ENCODE data around the gene TMEM94.
"Not testable (repeated sequence)": the region's sequence is repeated elsewhere in the genome, so short reads cannot be mapped to it uniquely, and the experiment has no call there.

The TMEM94 gene

DNA sequence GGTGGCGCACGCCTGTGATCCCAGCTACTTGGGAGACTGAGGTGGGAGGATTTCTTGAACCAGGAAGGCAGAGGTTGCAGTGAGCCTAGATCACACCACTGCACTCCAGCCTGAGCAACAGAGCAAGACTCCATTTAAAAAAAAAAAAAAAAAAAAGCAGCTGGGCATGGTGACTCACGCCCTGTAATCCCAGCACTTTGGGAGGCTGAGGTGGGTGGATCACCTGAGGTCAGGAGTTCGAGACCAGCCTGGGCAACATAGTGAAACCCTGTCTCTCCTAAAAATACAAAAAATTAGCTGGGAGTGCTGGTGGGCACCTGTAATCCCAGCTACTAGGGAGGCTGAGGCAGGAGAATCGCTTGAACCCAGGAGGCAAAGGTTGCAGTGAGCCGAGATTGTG is 10.5 kb upstream of the TMEM94 start:
- not testable (repeated sequence) for DNase-seq

DNA sequence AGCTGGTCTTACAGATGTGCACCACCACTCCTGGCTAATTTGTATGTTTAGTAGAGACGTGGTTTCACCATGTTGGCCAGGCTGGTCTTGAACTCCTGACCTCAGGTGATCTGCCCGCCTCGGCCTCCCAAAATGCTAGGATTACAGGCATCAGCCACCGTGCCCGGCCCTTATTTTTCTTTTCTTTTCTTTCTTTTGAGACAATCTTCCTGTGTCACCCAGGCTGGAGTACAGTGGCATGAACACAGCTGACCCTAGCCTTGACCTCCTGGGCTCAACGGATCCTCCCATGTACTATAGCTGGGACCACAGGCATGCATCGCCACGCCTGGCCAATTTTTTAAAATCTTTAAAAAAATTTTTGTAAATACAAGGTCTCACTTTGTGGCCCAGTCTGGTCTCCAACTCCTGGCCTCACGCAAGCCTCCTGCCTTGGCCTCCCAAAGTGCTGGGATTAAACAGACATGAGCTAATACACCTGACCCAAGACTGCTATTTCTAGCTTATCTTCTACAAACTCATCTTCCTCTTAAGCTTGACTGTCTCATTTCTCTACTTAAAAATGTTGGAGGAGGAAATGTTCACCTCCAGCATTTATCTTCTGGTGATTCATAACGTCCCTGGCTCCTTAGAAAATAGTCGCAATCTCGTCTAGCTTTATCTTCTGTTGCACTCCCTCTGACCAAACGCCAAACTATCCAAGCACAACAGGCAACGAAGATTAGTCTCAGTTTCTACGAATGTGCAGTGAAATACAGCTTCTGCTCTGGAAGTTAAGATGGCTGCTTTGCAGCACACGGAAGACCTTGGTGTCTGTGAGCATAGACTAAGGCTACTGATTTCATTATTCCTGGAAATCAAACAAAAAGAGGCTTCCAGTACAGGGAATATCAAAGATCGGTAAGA is 8.2 kb upstream of the TMEM94 start:
- no peak for DNase-seq

DNA sequence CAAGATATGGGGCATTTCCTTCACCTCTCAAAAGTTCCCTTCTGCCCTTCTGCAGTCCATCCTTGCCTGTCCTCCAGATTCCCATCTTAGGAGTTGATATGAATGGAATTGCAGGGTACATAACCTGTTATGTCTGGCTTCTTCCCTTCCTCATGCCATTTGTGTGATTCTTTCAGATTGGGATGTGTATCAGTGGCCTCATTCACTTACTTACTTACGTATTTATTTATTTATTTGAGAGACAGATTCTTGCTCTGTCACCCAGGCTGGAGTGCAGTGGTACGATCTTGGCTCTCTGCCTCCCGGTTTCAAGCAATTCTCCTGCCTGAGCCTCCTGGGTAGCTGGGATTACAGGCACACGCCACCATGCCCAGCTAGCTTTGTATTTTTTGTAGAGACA is 6.2 kb upstream of the TMEM94 start:
- DNase-seq: no peak

DNA sequence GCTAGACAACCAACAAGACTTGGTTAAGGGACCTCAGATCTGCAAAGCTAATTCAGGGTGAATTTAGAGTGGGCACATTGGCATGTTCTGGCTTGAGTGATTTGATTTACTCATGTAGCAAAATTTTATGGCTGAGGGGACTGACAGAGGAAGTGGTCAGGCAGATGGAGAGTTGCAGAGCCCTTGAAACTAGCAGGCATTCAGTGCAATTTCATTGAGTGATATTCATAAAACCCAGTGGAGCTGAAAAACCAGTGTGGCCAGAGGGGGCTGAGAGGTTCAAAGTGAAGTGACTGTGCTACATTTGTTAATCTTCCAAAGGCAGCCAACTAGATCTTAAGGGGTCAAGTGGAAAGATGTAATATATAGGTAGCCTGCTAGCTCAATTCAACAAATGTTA is 2.2 kb upstream of the TMEM94 start:
- DNase-seq: no peak

DNA sequence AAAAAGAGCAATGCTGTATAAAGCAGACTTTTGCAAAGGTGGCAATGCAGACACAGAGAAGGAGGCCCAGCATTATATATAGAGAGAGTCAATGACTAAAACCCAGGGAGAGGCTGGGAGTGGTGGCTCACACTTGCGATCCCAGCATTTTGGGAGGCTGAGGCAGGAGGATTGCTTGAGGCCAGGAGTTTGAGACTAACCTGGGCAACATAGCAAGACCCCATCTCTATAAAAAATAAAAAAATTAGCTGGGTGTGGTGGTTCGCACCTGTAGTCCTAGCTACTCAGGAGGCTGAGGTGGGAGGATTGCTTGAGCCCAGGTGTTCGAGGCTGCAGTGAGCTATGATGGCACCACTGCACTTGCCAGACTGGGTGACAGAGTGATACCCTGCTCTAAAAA is 1.8 kb upstream of the TMEM94 start:
- DNase-seq: not testable (repeated sequence)

DNA sequence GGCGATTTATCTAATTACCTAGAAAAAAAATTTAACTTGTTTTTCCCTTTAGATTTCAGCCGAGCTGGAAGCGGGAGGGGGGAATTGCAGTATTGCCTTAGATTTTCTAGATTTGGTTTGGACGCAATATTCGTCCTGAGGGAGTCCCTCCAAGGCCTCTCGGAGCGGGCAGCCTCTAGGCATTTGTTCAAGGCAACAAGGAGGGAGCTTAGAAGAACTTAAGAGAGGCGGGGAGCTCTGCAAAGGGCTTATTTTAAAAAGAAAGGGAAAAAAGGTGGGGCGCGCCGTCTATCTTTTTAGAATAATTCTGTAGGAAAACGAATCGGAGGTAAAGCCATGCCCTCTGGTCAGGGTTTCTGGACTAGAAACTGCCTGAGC is 407 bp upstream of the TMEM94 start:
- DNase-seq: no peak

DNA sequence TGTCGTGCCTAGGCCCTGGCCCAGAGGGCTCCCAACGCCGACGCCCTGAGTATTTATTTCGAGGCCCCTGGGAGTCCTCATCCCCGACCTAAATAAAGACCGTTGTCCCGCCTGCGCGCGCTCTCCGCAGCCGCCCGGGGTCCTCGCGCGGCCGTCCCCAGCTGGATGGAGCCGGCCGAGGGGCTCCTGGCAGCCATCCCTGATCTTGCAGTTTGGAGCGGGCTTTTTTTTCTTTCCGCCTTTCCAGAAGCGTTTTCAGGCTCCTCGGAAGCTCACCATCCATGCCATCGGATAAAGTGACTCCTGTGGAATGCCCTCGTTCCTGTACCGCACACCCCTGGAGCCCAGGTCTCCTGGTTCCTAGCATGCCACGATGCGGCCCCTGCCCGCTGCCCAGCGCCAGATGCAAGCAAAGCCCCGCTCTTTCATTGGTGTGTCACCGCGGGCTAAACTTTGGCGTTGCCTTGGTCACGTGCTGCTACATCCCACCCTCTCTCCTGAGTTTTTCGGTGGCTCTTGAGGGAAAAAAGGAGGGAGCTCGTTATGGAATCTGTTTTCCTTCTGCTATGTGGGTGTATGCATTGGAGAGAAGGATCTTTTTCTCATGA is 716 bp downstream of the TMEM94 start:
- DNase-seq: no peak

DNA sequence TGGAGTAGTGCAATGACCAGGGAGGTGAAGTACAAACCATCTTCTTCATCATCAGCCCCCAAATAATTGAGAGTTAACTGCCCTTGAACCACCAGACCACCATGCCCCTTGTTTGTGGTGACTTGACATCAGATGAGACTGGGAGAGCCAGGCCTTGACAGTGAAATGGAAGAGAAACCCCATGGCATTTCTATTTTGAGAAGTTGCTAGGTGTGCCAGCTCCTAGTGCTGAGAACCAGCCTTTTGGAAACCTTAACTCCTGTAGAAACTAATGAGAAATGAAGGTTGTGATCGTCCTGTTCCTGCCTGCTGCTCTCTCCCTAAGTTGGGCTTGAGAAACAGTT is 2.8 kb downstream of the TMEM94 start:
- DNase-seq: no peak

DNA sequence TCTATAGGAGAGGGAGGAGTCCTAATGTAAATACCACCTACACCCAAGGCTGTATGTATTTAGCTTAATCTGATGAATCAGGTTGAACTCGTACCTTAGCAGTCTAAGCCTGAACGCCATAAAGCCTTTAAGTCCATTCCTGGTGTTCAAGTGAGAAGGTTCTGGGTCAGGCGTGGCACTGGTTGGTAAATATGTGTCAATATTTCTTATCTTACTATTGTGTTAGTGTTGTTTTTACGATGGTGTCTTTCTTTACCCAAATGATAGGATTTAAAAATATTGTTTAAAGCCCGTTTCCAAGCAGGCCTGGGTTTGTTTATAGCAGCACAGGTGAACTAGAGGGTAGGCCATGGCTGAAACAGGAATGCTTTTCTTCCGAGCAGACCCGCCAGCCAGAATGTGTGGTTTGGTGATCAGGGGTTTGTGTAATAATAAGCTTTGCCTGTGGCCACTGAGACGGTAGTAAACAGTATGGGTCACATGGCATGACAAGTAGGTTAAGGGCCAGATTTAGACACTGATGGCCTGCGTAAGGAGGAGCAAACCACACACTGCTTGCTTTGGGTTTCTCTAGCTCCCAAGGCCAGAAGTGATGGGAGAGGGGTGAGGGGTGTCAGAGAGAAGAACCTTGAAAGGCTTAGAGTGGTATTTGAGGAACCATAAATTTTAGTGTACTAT is 3.3 kb downstream of the TMEM94 start:
- DNase-seq: no peak

DNA sequence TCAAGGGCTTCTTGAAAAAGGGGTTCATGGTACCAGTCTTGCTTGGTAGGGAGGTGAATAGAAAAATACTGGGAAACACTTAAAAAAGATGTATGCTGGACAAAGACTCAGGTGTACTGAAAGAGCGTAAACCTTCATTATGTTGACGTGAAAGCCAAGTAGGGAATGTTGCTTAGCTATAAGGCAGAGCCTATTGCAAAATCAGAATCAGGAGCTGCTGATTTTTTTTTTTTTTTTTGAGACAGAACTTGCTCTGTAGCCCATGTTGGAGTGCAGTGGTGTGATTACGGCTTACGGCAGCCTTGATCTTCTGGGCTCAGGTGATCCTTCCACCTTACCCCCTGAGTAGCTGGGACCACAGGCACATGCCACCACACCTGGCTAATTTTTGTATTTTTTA is 3.9 kb downstream of the TMEM94 start:
- DNase-seq: no peak

DNA sequence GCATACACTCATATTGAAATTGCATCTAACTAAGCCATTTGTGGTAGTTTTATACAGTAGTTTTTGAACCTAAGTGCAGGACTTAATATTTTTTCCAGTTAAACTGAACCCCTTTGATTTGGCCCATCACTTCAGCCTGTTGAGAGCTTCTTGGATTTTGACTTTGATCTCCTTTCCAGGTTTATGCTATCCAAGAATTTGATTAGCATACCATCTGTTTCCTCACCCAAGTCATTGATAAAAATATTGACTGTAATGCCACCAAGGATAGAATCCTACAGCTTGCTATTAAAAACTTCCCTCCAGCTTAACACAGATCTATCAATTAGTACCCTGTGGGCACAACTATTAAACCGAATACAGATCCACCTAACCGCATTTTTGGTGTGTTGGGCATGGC is 7.2 kb downstream of the TMEM94 start:
- no peak for DNase-seq

DNA sequence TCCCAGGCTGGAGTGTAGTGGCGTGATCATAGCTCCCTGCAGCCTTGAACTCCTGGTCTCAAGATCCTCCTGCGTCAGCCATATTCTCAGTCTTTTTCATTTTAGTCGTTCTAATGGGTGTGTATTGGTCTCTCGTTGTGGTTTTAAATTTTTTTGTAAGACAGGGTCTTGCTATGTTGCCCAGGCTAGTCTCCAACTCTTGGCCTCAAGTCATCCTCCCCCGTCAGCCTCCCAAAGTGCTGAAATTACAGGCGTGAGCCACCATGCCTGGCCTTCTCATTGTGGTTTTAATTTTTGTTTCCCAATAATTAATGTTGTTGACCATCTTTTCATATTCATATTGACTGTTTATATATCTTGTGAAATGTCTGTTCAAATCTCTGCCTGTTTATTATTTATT is 8.6 kb downstream of the TMEM94 start:
- DNase-seq: no peak

DNA sequence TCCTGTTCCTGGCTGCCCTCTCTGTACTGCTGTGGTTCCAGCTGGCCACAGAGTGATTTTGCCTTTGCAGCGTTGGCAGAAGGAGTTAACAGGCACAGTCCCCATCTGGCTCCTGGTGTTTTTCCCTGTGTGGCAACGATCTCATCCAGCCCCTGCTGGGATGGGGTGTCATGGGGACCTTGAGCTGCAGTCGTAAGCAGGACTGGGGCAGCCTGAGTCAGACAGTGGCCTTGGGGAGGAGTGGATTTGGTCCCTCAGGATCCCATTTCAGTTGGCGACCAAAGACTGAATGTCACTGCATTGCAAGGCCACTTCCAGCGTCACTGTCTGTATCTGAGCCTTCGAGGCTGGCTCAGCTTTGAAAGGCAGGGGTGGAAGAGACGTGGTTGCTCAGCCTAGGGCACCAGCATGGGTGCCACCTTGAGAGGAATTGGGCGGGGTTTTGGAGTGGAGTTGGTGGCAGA is 11.9 kb downstream of the TMEM94 start:
- no peak for DNase-seq

DNA sequence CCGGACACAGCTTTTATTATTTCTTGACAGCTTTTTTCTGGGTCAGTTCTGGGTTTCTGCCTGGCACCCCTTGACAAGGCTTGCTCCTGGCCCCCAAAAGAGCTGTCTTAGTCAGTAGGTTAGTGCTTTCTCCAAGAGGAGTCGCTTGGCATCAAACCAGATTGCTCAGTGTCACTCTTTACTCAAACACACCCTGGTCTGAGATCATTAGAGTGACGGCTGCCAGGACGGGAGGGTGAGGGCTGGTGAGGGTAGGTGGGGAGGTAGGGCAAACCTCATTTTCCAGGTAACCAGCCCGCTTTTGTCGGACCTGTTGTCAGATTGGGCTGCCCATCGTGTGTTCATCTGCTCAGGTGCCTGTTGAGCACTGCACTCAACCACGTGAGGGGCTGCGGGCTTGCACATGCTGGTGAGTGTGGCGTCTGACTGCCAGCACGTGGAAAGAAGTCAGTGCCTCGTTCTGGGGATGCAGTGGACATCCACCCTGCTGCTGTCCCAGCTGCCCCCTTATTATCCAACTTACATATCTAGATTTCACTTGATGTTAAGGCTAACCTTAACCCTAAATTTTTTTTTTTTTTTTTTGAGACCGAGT is 12.4 kb downstream of the TMEM94 start:
- DNase-seq: no peak

DNA sequence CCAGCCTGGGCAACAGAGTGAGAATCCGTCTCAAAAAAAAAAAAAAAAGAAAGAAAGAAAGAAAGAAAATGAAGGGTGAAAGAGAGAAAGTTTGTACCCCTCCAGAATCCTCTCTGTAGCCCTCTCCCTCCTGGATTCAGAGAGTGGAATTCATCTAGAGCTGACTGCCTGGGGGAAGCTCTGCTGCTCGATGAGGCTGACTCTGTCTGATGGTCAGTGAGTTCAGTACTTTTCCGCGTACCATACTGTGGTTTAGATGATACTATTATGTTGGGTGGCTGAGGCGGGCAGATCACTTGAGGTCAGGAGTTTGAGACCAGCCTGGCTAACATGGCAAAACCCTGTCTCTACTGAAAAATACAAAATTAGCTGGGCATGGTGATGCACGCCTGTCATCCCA is 14.8 kb downstream of the TMEM94 start:
- no peak for DNase-seq

DNA sequence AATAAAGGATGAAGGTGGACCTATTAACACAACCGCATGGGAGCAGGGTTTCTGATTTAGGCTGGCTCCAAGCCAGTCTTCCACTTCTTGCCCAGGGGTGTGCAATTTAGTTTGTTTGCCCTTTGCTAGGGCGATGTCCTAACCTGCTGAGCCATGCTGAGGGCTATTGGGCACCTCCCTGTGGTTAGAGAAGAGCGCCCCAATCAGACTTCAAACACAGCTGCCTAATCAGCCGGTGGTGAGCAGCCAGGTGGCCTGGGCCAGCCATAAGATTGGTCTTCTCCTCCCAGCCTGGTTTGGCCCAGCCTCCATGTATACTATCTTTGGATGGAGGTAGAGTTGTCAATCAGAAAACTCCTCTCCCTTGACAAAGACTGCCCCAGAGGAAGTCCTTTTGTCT is 15.7 kb downstream of the TMEM94 start:
- DNase-seq: no peak

DNA sequence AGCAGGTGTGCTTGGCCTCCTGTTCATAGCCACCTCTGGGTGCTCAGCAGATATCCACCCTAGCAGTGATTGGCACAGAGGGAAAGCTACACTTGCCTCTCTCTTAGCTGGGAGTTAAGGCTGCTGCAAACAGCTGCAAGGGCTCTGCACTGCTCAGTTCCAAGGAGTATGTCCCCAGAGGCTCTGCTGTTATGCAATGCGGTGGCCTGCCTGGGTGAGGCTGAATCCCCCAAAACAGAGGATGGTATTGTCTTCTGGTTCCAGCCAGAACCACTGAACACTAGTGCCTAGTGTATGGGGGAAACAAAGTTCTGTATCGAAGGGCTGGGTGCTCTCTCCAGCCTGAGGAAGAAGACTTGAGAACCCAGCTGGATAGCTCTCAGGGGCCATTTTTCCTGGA is 16.8 kb downstream of the TMEM94 start:
- DNase-seq: no peak

DNA sequence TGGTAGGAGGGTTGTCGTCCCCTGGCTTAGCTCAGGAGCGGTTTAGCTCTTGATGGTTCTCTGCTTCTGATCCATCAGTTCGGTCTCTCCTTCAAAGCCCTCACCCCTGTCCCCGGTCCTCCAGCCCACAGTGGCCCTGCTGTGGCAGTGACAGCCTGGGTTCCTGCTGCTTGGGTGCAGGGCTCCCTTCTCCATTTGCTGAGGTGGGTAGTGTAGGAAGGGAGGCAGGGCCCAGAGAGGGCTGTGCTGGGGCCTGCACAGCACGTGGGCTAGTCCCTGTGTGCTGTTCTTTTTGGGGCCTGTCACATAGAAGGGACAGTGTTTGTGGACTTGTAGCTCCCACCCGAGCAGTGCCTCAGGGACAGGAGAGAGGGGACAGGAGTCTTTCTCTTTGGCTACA is 18.3 kb downstream of the TMEM94 start:
- no peak for DNase-seq

DNA sequence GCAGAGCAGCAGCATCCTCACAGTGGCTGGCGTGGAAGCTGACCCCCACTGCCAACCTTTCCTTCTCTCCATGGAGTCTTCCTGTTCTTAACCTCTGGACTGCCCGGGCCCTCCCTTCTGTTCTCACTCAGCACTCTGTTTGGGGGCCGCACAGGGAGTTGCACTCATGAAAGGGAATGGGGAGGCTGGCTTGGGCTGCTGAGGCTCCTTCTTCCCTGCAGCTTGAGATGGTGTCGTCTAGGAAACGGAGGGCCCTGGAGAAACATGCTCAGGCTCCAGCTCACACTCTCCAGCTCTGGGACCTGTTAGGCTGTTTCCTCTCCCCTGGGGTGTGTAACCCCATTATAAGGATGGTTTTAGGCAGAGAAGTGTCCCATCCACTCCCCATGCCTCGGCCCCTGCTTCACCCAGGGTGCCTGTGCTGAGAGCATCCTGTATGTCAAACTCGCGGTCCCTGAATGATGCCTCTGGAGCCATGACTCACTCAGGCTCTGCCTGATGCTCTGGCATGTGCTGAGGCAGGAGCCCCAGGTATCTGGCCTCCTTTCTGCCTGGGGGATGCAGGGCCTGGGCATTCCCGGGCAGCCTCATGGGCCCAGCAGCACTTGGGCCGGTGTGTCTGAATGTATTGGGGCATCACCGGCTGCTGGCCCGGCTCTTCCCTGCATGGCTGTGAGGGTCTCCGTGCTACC is 18.9 kb downstream of the TMEM94 start:
- DNase-seq: no peak

DNA sequence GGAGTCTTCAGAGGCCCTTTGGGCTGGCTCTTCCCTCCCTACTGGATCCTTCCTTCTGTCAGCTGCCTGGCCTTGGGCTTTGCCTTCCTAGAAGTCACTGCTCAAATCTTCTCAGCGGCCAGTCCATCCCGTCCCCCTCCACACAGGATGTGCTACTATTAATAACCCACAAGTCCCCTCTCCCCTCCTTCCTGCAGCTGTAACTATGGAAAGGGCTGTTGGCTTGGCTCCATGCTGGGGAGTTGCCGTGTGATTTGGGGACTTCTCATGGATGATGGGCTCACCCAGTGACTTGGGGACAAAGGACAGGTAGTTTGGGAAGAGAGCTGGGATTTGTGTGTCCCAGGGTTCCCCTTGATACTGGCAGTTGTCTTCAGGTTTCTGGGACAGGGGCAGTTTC is 19.4 kb downstream of the TMEM94 start:
- no peak for DNase-seq

DNA sequence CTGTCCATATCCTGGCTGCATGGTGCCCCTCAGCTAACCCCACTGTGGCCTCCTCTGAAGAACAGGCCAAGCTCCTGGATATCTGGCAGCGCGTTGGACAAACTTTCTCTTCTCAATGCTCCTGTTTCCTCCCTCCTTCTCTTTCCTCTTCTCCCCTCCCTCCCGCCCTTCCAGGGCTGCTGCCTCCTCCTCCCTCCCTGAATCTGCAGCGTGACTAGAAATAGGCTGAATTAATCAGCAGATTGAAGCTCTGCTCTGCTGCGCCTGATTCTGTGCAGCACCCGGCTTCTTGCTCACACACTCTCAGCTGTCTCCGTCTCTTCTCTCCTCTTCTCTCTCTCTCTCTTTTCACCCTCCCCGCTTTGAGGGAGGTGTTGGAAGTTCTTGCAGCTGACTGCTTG is 19.8 kb downstream of the TMEM94 start:
- DNase-seq: no peak

DNA sequence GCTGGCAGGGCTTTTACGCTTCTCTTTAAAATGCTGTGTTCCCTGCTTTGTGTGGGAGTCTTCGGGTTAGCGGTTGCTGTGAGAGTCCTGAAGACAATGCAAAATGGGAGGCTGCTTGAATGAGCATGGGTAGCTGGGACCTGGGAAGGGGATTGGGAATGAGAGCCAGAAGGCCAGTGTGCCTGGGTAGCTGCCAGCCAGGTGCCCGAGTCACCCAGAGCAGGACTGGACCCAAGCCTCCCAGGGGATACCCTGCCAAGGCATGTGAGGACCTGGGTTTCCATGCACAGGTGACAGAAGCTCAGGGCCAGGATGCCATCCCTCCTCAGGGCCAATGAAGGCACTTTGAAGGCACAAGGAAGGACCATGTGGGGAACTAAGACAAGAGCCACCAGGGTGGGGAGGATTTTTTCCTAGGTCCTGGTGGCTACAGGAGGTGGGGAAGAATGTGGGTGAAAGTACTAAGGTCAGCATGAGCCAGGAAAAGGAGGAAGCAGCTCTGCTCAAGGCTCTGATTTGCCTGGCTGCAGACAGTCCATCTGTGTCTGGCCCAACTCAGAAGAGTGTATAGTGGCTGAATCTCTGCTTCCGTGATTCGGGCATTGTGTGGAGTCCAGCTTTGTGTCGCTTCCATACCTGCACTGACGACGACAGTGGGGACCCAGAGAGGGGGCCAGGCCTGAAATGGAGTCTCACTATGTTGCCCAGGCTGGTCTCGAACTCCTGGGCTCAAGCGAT is 20.5 kb downstream of the TMEM94 start:
- no peak for DNase-seq
